Tibial nerve (tissue), 4 donors: ENCODE measurements around the gene RPRD2. TPM values are rescaled to one million over a fixed set of nuclear protein-coding genes. Genes with fewer than 3 reads are reported as not detected.

Source experiments
- DNase-seq, 2 donors: peaks; one replicate each; pipeline ENCODE4 v3.0.0-alpha.2; 2019; ENCODE audit warnings: low spot score in 2 of 2
- H3K27ac ChIP-seq, 4 donors: fragments of 200-600 bp; sonication (generic) in 3 of 4; one replicate each; pipeline ENCODE4 v1.5.1; 2017 to 2019; ENCODE audit warnings: mild to moderate bottlenecking in 1 of 4
- H3K27me3 ChIP-seq, 2 donors: fragments of 200-600 bp; sonication (generic) in 1 of 2; one replicate each; pipeline versions ENCODE4 v1.5.1 to v1.6.0; 2017 to 2019
- H3K36me3 ChIP-seq, 3 donors: fragments of 200-600 bp; sonication (generic); one replicate each; pipeline ENCODE4 v1.5.1; 2018 to 2019
- H3K4me1 ChIP-seq, 4 donors: fragments of 200-600 bp; sonication (generic) in 3 of 4; one replicate each; pipeline ENCODE4 v1.5.1; 2017 to 2019
- H3K4me3 ChIP-seq, 4 donors: fragments of 200-600 bp; sonication (generic) in 3 of 4; one replicate each; pipeline ENCODE4 v1.5.1; 2017 to 2019; ENCODE audit warnings: mild to moderate bottlenecking in 1 of 4, moderate library complexity in 1 of 4
- H3K9me3 ChIP-seq, 4 donors: fragments of 200-600 bp; sonication (generic) in 3 of 4; one replicate each; pipeline ENCODE4 v1.5.1; 2017 to 2019
- CTCF ChIP-seq, 5 experiments: fragments of 200-600 bp in 3 of 5; fragments of 450-650 bp in 2 of 5; sonication (generic) in 3 of 5; IDR thresholded peaks; one replicate each; pipeline ENCODE4 v1.5.1; 2016 to 2019; ENCODE audit warnings: antibody characterized with exemption in 5 of 5, mild to moderate bottlenecking in 3 of 5, moderate library complexity in 2 of 5
- EP300 ChIP-seq, 2 donors: sonication (generic); formaldehyde crosslinking; IDR thresholded peaks; one replicate each; pipeline ENCODE4 v1.6.1; 2017; ENCODE audit warnings: antibody characterized with exemption in 2 of 2, mild to moderate bottlenecking in 1 of 2
- POLR2A ChIP-seq, 2 donors: fragments of 450-650 bp; IDR thresholded peaks; one replicate each; pipeline ENCODE4 v1.6.1; 2017; ENCODE audit warnings: antibody characterized with exemption in 2 of 2, mild to moderate bottlenecking in 2 of 2, moderate library complexity in 2 of 2
- WGBS, 2 donors: methylation state at CpG; one replicate each; pipeline ENCODE4 v1.1.5; 2018; 5-methylcytosine and 5-hydroxymethylcytosine counted together
- total RNA-seq, 4 donors: library from RNA; depleted of rRNA; stranded (reverse); fragments of >200 nt; gene quantifications; one replicate each; pipeline ENCODE4 v1.1.0, GENCODE V29; 2016

RPRD2 gene
- total RNA-seq, 4 donors from 2014 or later: 16.2 to 27.6 (median 24.8) TPM

GRCh38 chr1:150473659-150474058 lies 109.7 kb downstream of the RPRD2 start:
- H3K36me3 ChIP-seq: peaks cover 0 to 31% (median 17%) of the 10 kb centered on the region in 3 donors
- H3K27ac ChIP-seq: no peak overlapping the region
- 58 to 67% methylated on average over 4 of the region's 4 CpGs for WGBS, 2 donors
- no peaks in the 10 kb centered on the region for H3K27me3 ChIP-seq
- H3K9me3 ChIP-seq: no peaks in the 10 kb centered on the region
- H3K4me3 ChIP-seq: no peak overlapping the region
- TF ChIP-seq EP300 (IDR thresholded peaks at IDR 0.05) (no peak), CTCF (IDR thresholded peaks at IDR 0.05) (no peak), POLR2A (IDR thresholded peaks at IDR 0.05) (no peak)
- DNase-seq: peak in 1 of 2 donors; percentile 16
- peaks cover 0 to 65% (median 9%) of the 10 kb centered on the region in 4 donors for H3K4me1 ChIP-seq

GRCh38 chr1:150474869-150475268 lies 110.9 kb downstream of the RPRD2 start:
- TF ChIP-seq POLR2A (IDR thresholded peaks at IDR 0.05) (no peak), CTCF (IDR thresholded peaks at IDR 0.05) (no peak), EP300 (IDR thresholded peaks at IDR 0.05) (no peak)
- no peaks in the 10 kb centered on the region for H3K9me3 ChIP-seq
- H3K27ac ChIP-seq: no peak overlapping the region

GRCh38 chr1:150476754-150477153 lies 112.8 kb downstream of the RPRD2 start:
- no peak overlapping the region for H3K4me3 ChIP-seq
- 36 to 41% methylated on average over 3 of the region's 3 CpGs for WGBS, 2 donors
- H3K9me3 ChIP-seq: no peaks in the 10 kb centered on the region
- peak overlapping the region in 2 of 4 donors; percentile 41 to 52 for H3K27ac ChIP-seq
- H3K36me3 ChIP-seq: peaks cover 0 to 14% (median 6%) of the 10 kb centered on the region in 3 donors
- TF ChIP-seq POLR2A (IDR thresholded peaks at IDR 0.05) (no peak), EP300 (IDR thresholded peaks at IDR 0.05) (peak in 1 of 2 donors; percentile 21)
- H3K4me1 ChIP-seq: peaks cover 0 to 59% (median 6%) of the 10 kb centered on the region in 4 donors
- no peak for DNase-seq
- no peaks in the 10 kb centered on the region for H3K27me3 ChIP-seq

More at GRCh38 chr1:150474869-150475268, 110.9 kb downstream of the RPRD2 start:
- WGBS, 2 donors: 47% methylated on average over 4 of the region's 4 CpGs
- Histone ChIP-seq H3K4me3 (no peak overlapping the region), H3K27me3 (no peaks in the 10 kb centered on the region), H3K36me3 (peaks cover 0 to 31% (median 17%) of the 10 kb centered on the region in 3 donors), H3K4me1 (peaks cover 0 to 64% (median 9%) of the 10 kb centered on the region in 4 donors)
- DNase-seq: no peak

- TF ChIP-seq POLR2A (IDR thresholded peaks at IDR 0.05) (no peak), CTCF (IDR thresholded peaks at IDR 0.05) (no peak), EP300 (IDR thresholded peaks at IDR 0.05) (no peak)
- 54 to 71% methylated on average over 1 of the region's 1 CpG for WGBS, 2 donors
- Histone ChIP-seq H3K36me3 (peaks cover 0 to 9% (median under 1%) of the 10 kb centered on the region in 3 donors), H3K4me1 (peaks cover 0 to 59% (median 6%) of the 10 kb centered on the region in 4 donors), H3K4me3 (no peak overlapping the region), H3K27ac (peak overlapping the region in 1 of 4 donors; percentile 41), H3K27me3 (no peaks in the 10 kb centered on the region), H3K9me3 (no peaks in the 10 kb centered on the region)
- DNase-seq: no peak
Measured at GRCh38 chr1:150477320-150477719, 113.4 kb downstream of the RPRD2 start.

GRCh38 chr1:150477733-150478132 lies 113.8 kb downstream of the RPRD2 start:
- peaks cover 0 to 5% (median 0%) of the 10 kb centered on the region in 3 donors for H3K36me3 ChIP-seq
- peaks cover 0 to 59% (median 6%) of the 10 kb centered on the region in 4 donors for H3K4me1 ChIP-seq
- 61 to 71% methylated on average over 4 of the region's 4 CpGs for WGBS, 2 donors
- H3K9me3 ChIP-seq: no peaks in the 10 kb centered on the region
- no peak for DNase-seq
- H3K4me3 ChIP-seq: no peak overlapping the region
- no peak overlapping the region for H3K27ac ChIP-seq
- H3K27me3 ChIP-seq: no peaks in the 10 kb centered on the region
- TF ChIP-seq POLR2A (IDR thresholded peaks at IDR 0.05) (no peak), EP300 (IDR thresholded peaks at IDR 0.05) (no peak), CTCF (IDR thresholded peaks at IDR 0.05) (no peak)
